Type B pancreatic cell (in vitro differentiated cells): ENCODE data around the gene NOL11. TPM values are rescaled to one million over a fixed set of nuclear protein-coding genes. Genes with fewer than 3 reads are reported as not detected.

Source experiments
- DNase-seq: peaks from one replicate; pipeline ENCODE4 v3.0.0; 2021; ENCODE audit warnings: mixed read lengths; ENCODE audit not compliant: unreplicated experiment; ENCODE audit errors: extremely low spot score
- H3K27ac Mint-ChIP-seq: 2 replicates; pipeline ENCODE4 v1.8.0; 2021; ENCODE audit warnings: mild to moderate bottlenecking, mixed read lengths
- H3K27me3 Mint-ChIP-seq: 2 replicates; pipeline ENCODE4 v1.8.0; 2021; ENCODE audit warnings: mixed read lengths
- H3K36me3 Mint-ChIP-seq: 2 replicates; pipeline ENCODE4 v1.8.0; 2021; ENCODE audit warnings: mixed read lengths
- H3K4me1 Mint-ChIP-seq: one replicate; pipeline ENCODE4 v1.8.0; 2021; ENCODE audit warnings: mixed read lengths; ENCODE audit not compliant: unreplicated experiment
- H3K4me3 Mint-ChIP-seq: 2 replicates; pipeline ENCODE4 v1.8.0; 2021; ENCODE audit warnings: mild to moderate bottlenecking, mixed read lengths
- H3K9me3 Mint-ChIP-seq: 2 replicates; pipeline ENCODE4 v1.8.0; 2021; ENCODE audit warnings: mixed read lengths
- total RNA-seq: library from RNA; stranded (reverse); gene quantifications from 2 replicates; pipeline ENCODE4 v1.2.1, GENCODE V29; 2021; ENCODE audit warnings: low replicate concordance
- TF ChIP-seq, protein P1 (sequence below): fragments of 200-600 bp; sonication (generic); conservative IDR thresholded peaks from 2 replicates; pipeline ENCODE4 v1.5.0; 2021; ENCODE audit warnings: antibody characterized with exemption, mild to moderate bottlenecking

Gene NOL11
- total RNA-seq, 1 donor from 2014 or later = 56.5 TPM

DNA sequence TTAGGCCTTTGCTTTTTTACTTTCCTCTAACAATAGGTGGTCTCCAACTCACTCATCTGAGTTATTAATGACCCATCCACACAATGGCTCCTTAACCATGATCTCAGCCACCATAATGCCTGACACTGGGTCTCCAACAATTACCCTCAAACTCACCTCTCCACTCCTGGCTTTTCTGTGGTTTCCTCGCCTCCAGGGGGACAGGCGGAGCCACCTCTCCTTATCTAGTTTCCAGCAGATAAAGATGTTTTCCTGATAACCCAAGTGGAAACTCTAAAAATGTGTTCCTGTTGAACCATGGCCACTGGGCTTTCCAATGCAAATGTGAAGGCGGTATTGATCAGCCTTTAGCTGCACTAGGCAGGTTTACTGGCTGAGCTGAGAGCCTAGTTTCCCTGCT is 9.4 kb upstream of the NOL11 start:
- peaks cover 3% of the 10 kb centered on the region for H3K27me3 Mint-ChIP-seq
- DNase-seq = no peak
- no peaks in the 10 kb centered on the region for H3K36me3 Mint-ChIP-seq
- no peak overlapping the region for H3K4me3 Mint-ChIP-seq
- peaks cover 5% of the 10 kb centered on the region for H3K9me3 Mint-ChIP-seq
- no peaks in the 10 kb centered on the region for H3K4me1 Mint-ChIP-seq
- no peak overlapping the region for H3K27ac Mint-ChIP-seq
- TF ChIP-seq, protein P1, sequence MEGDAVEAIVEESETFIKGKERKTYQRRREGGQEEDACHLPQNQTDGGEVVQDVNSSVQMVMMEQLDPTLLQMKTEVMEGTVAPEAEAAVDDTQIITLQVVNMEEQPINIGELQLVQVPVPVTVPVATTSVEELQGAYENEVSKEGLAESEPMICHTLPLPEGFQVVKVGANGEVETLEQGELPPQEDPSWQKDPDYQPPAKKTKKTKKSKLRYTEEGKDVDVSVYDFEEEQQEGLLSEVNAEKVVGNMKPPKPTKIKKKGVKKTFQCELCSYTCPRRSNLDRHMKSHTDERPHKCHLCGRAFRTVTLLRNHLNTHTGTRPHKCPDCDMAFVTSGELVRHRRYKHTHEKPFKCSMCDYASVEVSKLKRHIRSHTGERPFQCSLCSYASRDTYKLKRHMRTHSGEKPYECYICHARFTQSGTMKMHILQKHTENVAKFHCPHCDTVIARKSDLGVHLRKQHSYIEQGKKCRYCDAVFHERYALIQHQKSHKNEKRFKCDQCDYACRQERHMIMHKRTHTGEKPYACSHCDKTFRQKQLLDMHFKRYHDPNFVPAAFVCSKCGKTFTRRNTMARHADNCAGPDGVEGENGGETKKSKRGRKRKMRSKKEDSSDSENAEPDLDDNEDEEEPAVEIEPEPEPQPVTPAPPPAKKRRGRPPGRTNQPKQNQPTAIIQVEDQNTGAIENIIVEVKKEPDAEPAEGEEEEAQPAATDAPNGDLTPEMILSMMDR = no peak

DNA sequence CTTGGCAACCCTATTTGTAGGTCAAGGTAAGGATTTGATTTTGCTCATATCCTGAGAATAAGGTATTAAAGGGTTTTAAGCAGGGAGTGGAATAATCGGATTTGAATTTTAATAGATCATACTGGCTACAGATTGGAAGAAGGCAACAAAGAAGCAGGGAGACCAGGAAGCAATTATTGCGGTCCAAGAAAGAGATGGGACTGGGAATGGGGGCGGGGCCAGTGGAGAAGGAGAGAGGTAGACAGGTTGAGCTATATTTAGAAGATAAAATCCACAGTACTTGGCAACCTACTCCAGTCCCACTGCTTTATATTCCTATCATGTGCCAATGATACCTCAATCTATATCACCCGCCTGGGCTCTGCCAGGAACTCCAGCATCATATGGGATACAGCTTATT is 5.8 kb upstream of the NOL11 start:
- no peak overlapping the region for H3K4me3 Mint-ChIP-seq
- H3K9me3 Mint-ChIP-seq = peaks cover 5% of the 10 kb centered on the region
- H3K36me3 Mint-ChIP-seq = no peaks in the 10 kb centered on the region
- TF ChIP-seq, protein P1 = no peak
- H3K27me3 Mint-ChIP-seq = peaks cover 3% of the 10 kb centered on the region
- H3K4me1 Mint-ChIP-seq = no peaks in the 10 kb centered on the region
- DNase-seq = no peak
- no peak overlapping the region for H3K27ac Mint-ChIP-seq

- no peak for DNase-seq
- peaks cover 3% of the 10 kb centered on the region for H3K27me3 Mint-ChIP-seq
- TF ChIP-seq, protein P1 = no peak
- H3K4me3 Mint-ChIP-seq = no peak overlapping the region
- H3K27ac Mint-ChIP-seq = no peak overlapping the region
- no peaks in the 10 kb centered on the region for H3K4me1 Mint-ChIP-seq
- peaks cover 5% of the 10 kb centered on the region for H3K9me3 Mint-ChIP-seq
- H3K36me3 Mint-ChIP-seq = no peaks in the 10 kb centered on the region
These were observed 5.4 kb upstream of the NOL11 start for GRCh38 chr17:67712375-67712774.

- Mint-ChIP-seq H3K27ac (no peak overlapping the region), H3K36me3 (no peaks in the 10 kb centered on the region), H3K4me3 (no peak overlapping the region), H3K27me3 (peaks cover 3% of the 10 kb centered on the region), H3K9me3 (peaks cover 5% of the 10 kb centered on the region), H3K4me1 (peaks cover 6% of the 10 kb centered on the region)
- TF ChIP-seq, protein P1 = no peak
- DNase-seq = no peak
These were observed 4.6 kb upstream of the NOL11 start for GRCh38 chr17:67713169-67713568.

DNA sequence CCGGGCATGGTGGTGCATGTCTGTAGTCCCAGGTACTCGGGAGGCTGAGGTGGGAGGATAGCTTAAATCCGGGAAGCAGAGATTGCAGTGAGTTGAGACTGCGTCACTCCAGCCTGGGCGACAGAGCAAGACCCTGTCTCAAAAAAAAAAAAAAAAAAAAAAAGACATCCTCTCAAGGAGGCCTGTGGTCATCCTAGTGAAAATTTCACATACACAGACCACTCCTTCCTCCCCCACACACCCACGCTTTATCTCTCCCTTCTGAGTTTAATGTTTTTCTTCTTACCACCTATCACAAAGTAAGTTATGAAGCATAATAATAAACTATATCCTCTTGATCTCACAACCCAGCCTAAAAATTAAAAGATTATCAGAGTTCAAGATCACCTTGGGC is 1.3 kb upstream of the NOL11 start:
- TF ChIP-seq, protein P1 = no peak
- Mint-ChIP-seq H3K4me3 (no peak overlapping the region), H3K4me1 (peaks cover 10% of the 10 kb centered on the region), H3K27ac (peak overlapping the region; percentile 99), H3K9me3 (peaks cover 5% of the 10 kb centered on the region), H3K27me3 (peaks cover 3% of the 10 kb centered on the region), H3K36me3 (peaks cover 2% of the 10 kb centered on the region)
- no peak for DNase-seq

GRCh38 chr17:67717192-67717623 is 528 bp upstream of the NOL11 start:
- Mint-ChIP-seq H3K36me3 (peaks cover 10% of the 10 kb centered on the region), H3K9me3 (peaks cover 5% of the 10 kb centered on the region), H3K4me3 (peak overlapping the region; percentile 100), H3K27me3 (peaks cover 3% of the 10 kb centered on the region), H3K4me1 (peaks cover 10% of the 10 kb centered on the region), H3K27ac (peak overlapping the region; percentile 99)
- TF ChIP-seq, protein P1 = no peak
- no peak for DNase-seq
